GM19372 (cell line): Measurements from ENCODE around the gene NR5A2.

Experiments used
- ATAC-seq: cut with Tn5 transposase; IDR thresholded peaks from one replicate; pipeline ENCODE4 v1.9.1; 2021; ENCODE audit warnings: mild to moderate bottlenecking, low read depth, moderate library complexity; ENCODE audit not compliant: unreplicated experiment

The NR5A2 gene

DNA sequence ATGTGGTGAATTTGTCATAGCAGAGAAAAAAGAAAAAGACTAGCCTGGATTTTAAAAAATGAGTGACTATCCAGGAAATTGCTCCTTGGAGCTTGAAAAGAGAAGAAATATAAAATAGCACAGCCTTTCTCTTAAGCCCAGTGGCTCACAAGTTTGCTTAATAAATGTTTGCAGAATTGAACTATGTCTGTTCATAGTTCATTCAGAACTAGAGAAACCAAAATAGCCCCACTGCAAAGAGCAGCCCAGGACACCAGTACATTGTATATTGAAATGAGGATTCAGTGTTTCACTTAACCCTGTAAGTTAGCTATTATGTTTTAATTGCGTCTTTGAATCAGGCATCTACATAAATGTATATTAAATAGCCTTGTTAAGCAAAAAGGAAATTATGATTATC is 88.8 kb downstream of the NR5A2 start:
- ATAC-seq = no peak

DNA sequence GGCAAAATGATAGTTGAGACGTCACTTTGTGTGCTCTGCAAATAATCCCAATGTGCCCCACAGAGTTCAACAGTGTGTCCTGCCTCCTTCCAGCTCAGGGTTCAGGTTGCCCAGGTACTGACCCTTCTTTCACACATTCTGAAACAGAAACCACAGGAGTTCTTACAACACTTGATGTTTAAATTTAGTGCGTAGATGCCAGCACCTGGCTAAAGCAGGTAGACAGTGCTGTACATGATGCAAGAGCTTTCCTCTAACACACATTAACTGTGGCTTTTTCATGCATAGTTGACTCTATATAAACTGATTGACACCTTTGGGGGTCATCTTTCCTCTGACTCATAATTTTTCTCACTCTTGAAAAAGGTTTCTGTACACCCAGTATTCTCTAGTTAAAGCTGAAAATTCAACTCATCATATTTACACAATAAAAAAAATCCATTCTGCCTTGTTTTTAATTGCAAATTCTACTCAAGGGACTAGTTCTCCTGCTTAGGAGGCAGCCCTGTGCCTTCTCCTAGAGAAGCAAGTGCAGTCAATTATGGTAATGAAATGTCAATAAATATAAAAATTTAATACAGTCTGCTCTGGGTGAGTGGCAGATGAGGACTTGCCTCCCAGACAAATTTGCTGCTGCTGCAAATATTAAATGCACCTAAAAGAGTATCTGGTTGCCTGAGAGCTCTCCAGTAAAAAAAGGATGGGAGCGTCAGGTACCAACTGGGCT is 91.4 kb downstream of the NR5A2 start:
- ATAC-seq = no peak

DNA sequence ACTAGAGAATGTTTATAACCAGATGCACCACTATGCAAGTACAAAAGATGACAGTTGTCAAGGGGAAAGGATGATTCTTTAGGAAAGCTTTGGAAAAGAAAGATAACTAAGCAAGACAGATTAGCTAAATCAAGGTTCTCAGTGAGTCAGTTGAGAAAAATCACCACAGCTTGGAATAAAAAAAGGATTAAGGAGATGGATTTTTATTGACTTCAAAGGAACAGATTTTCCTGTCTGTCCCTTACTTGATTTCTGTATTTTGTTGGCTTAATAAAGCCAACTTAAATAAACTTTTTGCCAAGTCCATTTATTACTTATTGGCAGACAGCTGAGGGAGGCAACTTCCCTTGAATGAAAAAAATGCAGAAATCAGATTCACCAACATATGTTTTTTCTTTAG is 93.9 kb downstream of the NR5A2 start:
- no peak for ATAC-seq

DNA sequence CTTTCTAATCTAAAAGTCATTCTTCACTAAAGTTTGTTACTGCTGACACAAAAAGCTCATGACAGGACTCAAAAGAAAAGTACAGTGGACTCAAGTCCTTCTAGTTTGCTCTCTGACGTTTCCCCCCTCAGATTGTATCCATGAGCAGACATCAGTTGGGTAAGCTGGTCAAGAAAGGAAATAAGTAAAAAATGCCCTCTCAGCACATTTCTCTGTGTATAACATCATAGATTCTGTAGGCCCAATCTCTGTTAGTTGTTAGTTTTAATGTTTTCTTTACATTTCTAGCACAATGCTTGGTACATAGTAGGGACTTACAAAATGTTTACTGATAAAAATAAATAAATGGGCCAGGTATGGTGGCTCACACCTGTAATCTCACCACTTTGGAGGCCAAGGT is 96.8 kb downstream of the NR5A2 start:
- ATAC-seq = no peak

DNA sequence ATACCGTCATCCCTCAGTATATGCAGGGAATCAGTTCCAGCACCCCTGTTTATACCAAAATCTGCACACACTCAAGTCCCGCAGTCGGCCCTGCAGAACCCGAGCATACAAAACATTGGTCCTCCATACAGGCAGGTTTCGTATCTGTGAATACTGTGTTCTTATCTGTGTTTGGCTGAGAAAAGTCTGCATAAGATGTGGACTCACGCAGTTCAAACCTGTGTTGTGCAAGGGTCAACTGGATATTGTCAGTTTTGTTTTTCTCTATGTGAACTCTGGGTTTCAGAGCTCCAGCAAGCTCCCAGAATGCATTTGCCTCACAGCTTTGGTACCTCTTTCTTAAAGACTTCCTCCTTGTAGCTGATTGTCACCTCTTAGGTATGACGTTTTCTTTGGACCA is 100.6 kb downstream of the NR5A2 start:
- no peak for ATAC-seq

DNA sequence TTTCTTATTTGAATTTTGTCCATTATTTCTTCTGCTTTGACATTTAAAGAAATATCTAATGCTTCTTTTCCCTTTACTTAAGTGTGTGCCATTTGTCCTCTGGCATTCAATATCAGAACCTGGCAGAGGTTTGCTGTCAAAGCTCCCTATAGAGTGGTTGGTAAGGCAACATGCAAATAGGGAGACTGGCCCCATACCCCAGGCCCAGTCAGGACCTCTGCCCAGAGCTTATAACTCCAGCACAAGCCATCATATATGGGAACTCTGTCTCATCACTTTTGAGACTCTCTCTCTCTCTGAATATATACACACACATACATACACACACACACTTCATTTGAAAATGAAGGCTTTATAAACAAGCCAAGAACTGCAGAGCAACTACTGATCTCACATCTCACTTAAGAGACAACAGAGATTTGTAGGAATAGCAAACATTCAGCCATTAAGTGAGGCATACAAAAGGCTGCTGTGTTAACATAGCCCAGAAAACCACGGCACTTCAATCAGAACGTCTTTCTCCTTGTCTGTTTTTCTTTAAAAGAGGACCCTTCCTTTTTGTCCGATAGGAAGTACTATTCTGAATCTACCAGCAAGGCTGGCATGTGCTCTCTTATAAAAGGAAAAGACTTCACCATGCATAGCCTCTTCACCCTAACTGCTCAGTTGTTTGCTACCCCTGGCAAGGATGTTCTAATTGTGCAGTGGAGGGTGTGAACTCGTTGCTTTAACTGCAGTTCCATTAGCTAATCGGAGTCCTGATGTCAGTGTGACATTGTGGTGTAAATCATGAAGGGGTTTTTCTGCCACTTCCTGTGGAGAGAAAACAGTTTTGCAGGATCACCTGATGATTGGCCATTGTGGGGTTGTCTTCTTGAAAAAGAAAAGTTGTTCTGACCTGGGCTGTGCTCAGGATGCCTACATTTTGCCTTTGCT is 101.7 kb downstream of the NR5A2 start:
- peak; percentile 64 for ATAC-seq

DNA sequence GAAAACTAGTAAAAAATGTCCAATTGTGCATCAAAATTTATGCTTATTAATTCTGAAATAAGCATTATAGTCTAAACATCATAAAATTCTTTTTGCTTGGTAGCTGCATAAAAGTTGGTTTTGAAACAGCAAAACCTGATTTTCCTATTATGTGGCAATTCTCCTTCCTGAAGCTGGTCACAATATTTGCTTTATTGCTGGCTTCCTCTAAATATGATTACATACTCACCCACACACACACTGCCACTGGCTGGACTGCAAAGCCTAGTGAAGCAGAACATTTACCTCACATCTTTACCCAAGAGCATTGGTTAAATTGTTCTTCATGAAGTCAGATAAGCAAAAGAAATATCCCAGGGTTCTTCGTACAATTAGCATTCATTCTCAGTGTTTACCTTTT is 103.0 kb downstream of the NR5A2 start:
- no peak for ATAC-seq

DNA sequence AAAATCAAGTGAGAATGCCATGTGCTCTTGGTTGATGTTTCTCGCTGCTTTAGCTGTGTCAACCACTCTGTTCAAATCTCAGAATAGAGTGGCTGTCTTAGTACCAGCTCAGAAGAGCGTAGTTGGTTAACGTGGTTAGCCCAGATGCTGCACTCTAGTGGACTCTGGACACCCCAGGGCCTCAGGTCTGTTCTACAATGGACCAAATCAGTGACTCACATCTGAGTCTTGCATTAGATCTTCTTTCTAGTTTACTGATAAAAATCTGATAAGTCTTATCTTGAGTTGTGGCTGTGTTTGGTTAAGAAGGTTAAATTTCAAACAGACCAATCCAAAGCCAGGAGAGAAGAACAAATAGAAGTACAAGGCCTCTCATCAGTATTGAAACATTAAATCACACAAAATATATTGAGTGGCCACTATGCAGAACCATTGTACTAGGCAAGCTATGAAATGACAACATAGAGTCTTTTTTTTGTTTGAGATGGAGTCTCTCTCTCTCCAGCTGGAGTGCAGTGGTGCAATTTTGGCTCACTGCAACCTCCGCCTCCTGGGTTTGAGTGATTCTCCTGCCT is 104.1 kb downstream of the NR5A2 start:
- no peak for ATAC-seq

DNA sequence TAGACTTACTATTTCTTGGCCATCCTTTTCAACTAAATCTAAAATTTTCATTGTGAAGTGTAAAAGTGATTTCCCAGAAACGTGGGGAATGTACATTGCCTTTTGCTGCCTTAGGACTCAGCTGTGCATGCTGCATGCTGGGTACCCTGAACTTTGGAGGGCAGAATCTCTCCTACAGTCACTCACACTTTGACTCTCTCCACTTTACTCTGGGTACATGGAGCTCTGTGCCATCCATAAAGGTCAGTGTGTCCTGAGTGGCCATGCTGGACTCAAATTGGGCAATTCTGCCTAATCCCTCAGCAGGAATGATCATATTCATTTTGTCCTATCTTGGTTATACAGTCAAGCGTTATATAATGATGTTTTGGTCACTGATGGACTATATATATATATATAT is 105.6 kb downstream of the NR5A2 start:
- no peak for ATAC-seq

DNA sequence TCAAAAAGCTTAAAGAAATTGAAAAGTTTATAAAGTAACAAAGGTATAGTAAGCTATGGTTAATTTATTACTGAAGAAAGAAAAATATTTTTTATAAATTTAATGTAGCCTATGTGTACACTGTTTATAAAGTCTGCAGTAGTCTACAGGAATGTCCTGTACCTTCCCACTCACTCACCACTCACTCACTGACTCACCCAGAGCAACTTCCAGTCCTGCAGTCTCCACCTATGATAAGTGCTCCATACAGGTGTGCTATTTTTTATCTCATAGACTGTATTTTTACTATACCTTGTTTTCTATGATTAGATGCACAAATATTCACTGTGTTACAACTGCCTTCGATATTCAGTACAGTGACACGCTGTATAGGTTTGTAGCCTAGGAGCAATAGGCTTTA is 106.6 kb downstream of the NR5A2 start:
- no peak for ATAC-seq

DNA sequence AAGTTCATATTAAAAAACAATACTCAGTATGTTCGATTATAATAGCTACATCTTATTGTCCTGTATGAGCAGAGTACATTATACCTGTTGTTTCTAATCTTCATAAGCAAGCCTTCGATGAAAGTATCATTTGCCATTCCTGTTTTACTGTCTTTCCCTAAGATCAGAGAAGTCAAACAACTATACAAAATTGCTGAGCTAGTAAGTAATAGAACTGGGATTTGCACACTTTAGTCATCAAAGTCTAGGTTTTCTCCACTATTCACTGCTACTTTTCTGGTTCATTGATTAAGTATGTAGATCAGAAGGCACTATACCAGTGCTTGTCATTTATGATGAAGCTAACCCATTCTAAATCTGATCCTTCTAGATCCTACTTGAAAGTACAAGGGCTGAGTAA is 108.9 kb downstream of the NR5A2 start:
- no peak for ATAC-seq

DNA sequence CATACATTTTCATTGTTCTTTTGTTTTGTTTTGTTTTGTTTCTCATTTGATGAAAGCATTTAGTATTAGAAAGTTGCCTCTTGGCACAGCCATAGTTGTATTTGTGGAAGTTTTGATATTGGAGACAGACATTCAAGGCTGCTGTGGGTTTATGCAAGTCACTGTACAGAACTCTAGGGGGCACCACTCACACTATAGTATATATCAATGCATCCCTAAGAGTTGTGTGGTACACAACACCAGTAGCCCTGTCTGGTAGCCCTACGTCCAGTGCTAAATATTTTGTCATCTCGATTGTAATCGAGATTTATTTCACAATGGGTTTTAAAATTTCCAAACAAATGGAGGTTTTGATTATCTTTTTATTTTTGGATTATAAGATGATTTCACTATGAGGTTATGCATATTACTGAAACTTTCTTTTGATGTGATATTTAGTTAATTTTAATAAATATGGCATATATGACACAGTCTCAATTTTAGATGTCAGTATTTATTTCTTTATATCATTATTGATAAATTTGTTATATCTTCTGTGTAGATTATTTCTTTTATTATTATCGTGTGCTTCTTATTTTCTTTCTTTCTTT is 112.2 kb downstream of the NR5A2 start:
- peak; percentile 81 for ATAC-seq

DNA sequence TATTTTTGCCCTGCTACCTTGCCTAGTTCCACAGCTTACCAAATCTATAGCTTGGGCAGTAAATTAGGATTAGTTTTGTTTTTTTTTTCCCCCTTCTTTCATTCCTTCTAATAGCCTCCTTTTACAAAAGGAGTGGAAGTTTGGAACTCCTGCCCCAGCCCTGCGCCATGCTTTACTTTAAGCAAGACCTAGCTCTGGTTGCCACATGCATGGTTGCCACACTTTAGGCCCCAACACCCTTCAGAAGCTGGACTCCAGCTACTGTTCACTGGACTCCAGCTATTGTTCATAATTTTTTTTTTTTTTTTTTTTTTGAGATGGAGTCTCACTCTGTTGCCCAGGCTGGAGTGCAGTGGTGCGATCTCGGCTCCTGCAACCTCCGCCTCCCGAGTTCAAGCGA is 115.8 kb downstream of the NR5A2 start:
- ATAC-seq = no peak

DNA sequence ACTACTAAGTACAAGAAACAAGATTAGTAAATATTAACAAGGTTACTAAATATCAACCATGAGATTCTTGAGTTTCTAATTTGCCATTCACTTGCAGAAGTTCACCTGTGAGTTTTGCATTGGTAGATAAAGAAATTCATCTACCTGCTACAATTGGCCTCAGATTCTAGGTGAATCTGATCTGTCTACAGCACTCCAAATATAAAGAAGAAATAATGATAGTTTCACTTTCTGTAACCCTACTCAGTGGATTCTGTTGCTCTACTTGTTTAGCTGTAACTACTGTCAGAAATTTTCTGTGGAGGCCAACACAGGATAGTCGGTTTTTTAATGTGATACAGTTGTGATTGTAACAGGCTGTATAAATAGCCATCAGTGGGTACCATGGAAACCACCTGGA is 118.6 kb downstream of the NR5A2 start:
- no peak for ATAC-seq

DNA sequence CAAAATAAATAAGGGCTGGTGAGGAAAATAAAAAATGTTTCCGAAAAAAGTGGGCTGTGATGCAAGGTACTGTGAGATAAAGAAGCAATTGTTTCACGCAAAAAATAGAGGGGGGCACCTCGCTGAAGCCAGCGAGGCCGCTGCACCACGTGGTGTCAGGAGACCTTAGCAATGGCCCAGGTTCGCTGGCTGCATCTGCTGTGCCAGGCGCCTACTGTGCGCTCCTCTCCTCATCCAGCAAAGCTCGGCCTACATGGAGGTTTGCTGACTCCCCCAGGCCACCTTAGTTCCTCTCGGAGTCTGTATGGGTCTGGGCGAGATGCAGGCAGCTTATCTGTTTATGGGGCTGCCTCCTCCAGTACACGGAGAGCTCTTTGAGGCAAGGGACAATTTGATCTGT is 119.6 kb downstream of the NR5A2 start:
- ATAC-seq = no peak

DNA sequence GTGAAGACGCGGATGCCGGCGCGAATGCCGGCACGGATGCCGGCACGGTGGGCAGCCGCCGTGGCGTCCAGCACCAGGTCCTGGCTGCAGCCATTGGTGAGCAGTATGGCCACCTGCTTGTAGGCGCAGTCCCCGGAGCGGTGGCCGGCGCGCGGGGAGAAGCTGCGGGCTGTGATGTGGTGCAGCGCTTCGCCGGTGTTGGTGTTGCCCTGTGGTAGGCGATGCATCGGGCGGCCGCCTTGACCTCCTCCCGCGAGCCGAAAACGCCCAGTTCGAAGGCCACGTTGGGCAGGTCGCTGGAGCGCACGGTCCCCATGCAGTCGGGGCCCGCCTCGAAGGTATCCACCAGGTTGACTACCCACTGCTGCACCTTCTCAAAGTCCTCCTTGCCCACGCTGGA is 120.2 kb downstream of the NR5A2 start:
- no peak for ATAC-seq

DNA sequence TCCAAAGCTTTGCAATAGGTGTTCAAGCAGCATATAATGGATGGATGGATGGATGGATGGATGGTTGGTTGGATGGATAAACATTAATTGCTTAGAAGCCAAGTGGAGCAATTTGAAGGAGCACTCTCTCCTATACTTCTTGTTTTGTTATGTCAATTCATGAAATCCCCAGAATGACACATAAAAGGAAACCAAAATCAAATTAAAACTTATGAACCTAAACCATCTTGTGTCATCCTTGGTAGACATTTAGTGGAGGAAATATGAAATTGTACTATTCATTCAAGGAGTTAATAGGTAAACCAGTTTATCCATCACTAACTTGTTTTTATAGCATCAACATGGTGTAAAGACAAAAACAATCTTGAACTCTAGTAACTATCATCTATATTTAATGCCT is 122.5 kb downstream of the NR5A2 start:
- no peak for ATAC-seq

DNA sequence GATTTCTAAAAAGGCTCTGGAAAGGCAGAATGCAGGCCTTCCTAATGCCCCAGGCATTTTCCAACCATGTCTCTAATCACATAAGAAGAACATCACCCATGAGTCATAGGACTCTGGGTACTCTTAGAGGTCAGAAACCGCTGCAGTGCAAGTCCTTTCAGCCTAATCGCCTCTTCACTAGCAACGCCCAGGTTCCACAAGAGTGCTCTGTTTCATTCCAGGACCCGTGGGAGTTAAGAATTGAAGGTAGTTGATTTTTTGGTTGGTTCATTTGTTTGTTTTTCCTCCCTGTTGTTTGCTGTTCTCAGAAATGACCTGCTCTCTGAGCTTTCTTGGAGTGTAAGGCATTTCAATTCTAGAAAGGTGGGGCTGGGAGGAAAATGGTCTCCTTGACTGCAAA is 123.2 kb downstream of the NR5A2 start:
- ATAC-seq = no peak

DNA sequence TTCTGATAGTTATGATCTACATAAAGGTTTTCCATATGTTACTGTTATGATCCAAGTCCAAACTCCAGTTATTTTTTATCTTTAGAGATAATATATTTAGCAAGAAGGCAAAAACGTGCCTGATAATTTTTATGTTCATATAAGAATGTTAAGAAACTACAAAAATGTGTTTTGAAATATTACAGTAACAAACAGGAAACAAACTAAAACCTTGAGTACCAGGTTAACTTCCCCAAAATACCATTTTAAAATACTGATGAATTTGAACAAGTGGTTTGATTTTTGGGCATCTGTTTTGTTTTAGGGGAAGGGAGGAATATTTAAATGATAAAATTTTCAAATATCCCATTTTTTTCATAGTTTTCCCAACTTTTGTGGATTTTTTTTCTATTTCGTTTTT is 124.8 kb downstream of the NR5A2 start:
- ATAC-seq = no peak

DNA sequence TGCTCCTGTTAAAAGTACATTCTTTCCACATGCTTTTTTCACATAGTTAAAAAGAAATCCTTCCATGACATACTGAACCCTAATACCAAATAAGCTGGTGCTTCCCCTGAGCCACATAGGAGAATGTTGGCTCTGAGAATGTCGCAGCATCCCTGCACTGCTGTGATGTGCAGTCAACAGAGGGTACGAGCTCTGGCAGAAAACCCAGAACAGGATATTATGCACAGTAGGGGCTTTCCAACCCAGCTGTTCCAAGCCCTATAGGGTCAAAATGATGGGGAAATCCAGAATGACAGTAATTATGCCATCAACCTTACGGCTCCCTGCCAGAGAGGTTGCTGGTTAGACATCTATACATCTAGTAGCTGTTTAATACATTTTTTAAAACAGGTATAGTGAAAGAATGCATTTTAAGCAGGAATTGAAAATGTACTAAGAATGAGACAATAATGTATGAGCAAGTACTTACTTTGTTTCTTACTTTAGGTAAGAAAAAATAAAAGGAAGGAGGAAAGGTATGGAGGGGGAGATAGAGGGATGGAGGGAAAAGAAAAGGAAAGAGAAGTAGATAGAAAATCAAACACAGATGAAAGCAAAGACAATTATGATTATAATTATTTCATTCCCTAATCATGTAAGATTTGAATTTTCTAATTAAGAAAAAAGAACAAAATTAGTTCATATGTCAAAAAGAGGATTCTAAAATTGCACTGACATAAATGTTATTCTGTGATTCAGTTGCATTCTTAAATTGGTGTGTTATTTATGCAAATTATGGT is 126.0 kb downstream of the NR5A2 start:
- ATAC-seq = peak; percentile 45
